CD4-positive, CD25-positive, alpha-beta regulatory T cell (primary cell): Measurements from ENCODE around the gene CST1. TPM values are rescaled to one million over a fixed set of nuclear protein-coding genes. Genes with fewer than 3 reads are reported as not detected.
A peak's percentile ranks its signal among the peaks of the same experiment; 100 is the strongest.
"Not testable (repeated sequence)": the region's sequence is repeated elsewhere in the genome, so short reads cannot be mapped to it uniquely, and the experiment has no call there.

Source experiments
- ATAC-seq, 2 donors: fragments of 150-1000 bp; cut with Tn5 transposase; one replicate each; pipeline ENCODE4 v1.10.0; 2021; ENCODE audit warnings: low read depth in 2 of 2, moderate number of reproducible peaks in 2 of 2, moderate library complexity in 1 of 2
- DNase-seq, 3 donors: peaks; one replicate each; pipeline versions ENCODE4 v3.0.0 to v3.0.0-alpha.2; 2012 to 2022; ENCODE audit warnings: mixed read lengths in 1 of 3
- H3K27ac ChIP-seq: one replicate; pipeline ENCODE4 v1.7.0; 2013; ENCODE audit warnings: mild to moderate bottlenecking, low read length; ENCODE audit not compliant: insufficient read depth, poor library complexity, severe bottlenecking
- H3K27me3 ChIP-seq: one replicate; pipeline ENCODE4 v1.7.0; 2013; ENCODE audit warnings: low read length; ENCODE audit not compliant: control insufficient read depth, insufficient read depth
- H3K36me3 ChIP-seq: one replicate; pipeline ENCODE4 v1.7.0; 2013; ENCODE audit warnings: mild to moderate bottlenecking, low read length, moderate library complexity; ENCODE audit not compliant: control insufficient read depth, insufficient read depth
- H3K4me1 ChIP-seq: 2 replicates; pipeline ENCODE4 v1.7.0; 2013; ENCODE audit warnings: mild to moderate bottlenecking, low read length; ENCODE audit not compliant: insufficient read depth, control insufficient read depth, poor library complexity, severe bottlenecking
- H3K4me3 ChIP-seq: one replicate; pipeline ENCODE4 v1.7.0; 2013; ENCODE audit warnings: low read depth, mild to moderate bottlenecking, low read length, moderate library complexity
- H3K9me3 ChIP-seq, 2 experiments: 1 replicate in 1 of 2; 2 replicates in 1 of 2; pipeline ENCODE4 v1.7.0; 2013; ENCODE audit warnings: low read length in 2 of 2, mild to moderate bottlenecking in 1 of 2, moderate library complexity in 1 of 2; ENCODE audit not compliant: control insufficient read depth in 2 of 2
- H3K27ac Mint-ChIP-seq, 3 donors: one replicate each; pipeline ENCODE4 v1.8.0; 2020 to 2022; ENCODE audit warnings: mild to moderate bottlenecking in 3 of 3, mixed read lengths in 3 of 3, moderate library complexity in 2 of 3
- H3K27me3 Mint-ChIP-seq: one replicate; pipeline ENCODE4 v1.8.0; 2022; ENCODE audit warnings: mild to moderate bottlenecking, mixed read lengths
- H3K36me3 Mint-ChIP-seq: one replicate; pipeline ENCODE4 v1.8.0; 2020; ENCODE audit warnings: mixed read lengths
- H3K4me1 Mint-ChIP-seq, 4 donors: one replicate each; pipeline ENCODE4 v1.8.0; 2020 to 2022; ENCODE audit warnings: mixed read lengths in 4 of 4, mild to moderate bottlenecking in 1 of 4
- H3K4me3 Mint-ChIP-seq, 4 donors: one replicate each; pipeline ENCODE4 v1.8.0; 2020 to 2022; ENCODE audit warnings: mild to moderate bottlenecking in 4 of 4, mixed read lengths in 4 of 4, moderate library complexity in 3 of 4
- H3K9me3 Mint-ChIP-seq, 7 donors: one replicate each; pipeline ENCODE4 v1.8.0; 2020 to 2022; ENCODE audit warnings: mixed read lengths in 7 of 7, mild to moderate bottlenecking in 3 of 7, moderate library complexity in 2 of 7
- polyA plus RNA-seq, 4 donors: library from polyadenylated mRNA; unstranded; fragments of 300-500 nt; fragmentation: Illumina TruSeq; gene quantifications; one replicate each; pipeline ENCODE4 v1.2.3, GENCODE V29; 2021
- total RNA-seq: library from RNA; stranded (reverse); gene quantifications from one replicate; pipeline ENCODE4 v1.2.3, GENCODE V29; 2022

Gene CST1
- total and polyA plus RNA-seq, 5 donors from 2014 or later: not detected

GRCh38 chr20:23723659-23724307, 27.0 kb downstream of the CST1 start:
- not testable (repeated sequence) for H3K36me3 ChIP-seq, H3K9me3 Mint-ChIP-seq, H3K27me3 ChIP-seq, H3K27ac Mint-ChIP-seq, H3K27ac ChIP-seq, H3K4me1 ChIP-seq, H3K4me3 ChIP-seq, H3K36me3 Mint-ChIP-seq, ATAC-seq, H3K4me1 Mint-ChIP-seq, H3K9me3 ChIP-seq, H3K27me3 Mint-ChIP-seq, H3K4me3 Mint-ChIP-seq
- DNase-seq: peak in 1 of 3 donors; percentile 13

GRCh38 chr20:23722851-23723250, 27.9 kb downstream of the CST1 start:
- H3K4me1 Mint-ChIP-seq, H3K27ac ChIP-seq, H3K9me3 ChIP-seq, H3K4me1 ChIP-seq, H3K4me3 ChIP-seq, H3K9me3 Mint-ChIP-seq, H3K36me3 Mint-ChIP-seq, H3K36me3 ChIP-seq, DNase-seq, ATAC-seq, H3K4me3 Mint-ChIP-seq, H3K27ac Mint-ChIP-seq, H3K27me3 ChIP-seq, H3K27me3 Mint-ChIP-seq: not testable (repeated sequence)

GRCh38 chr20:23721962-23722361, 28.8 kb downstream of the CST1 start:
- H3K9me3 ChIP-seq: no peaks in the 10 kb centered on the region
- no peaks in the 10 kb centered on the region for H3K27me3 ChIP-seq
- H3K4me1 ChIP-seq: no peaks in the 10 kb centered on the region
- Mint-ChIP-seq H3K9me3 (peaks cover 0 to 3% (median 0%) of the 10 kb centered on the region in 7 donors), H3K27me3 (no peaks in the 10 kb centered on the region), H3K4me1 (no peaks in the 10 kb centered on the region), H3K27ac (no peak overlapping the region), H3K36me3 (no peaks in the 10 kb centered on the region), H3K4me3 (no peak overlapping the region)
- H3K4me3 ChIP-seq: no peak overlapping the region
- no peak overlapping the region for H3K27ac ChIP-seq
- no peaks in the 10 kb centered on the region for H3K36me3 ChIP-seq
- no peak for ATAC-seq
- no peak for DNase-seq

- not testable (repeated sequence) for DNase-seq, H3K4me3 Mint-ChIP-seq, H3K9me3 ChIP-seq, H3K36me3 ChIP-seq, H3K4me1 Mint-ChIP-seq, ATAC-seq, H3K4me1 ChIP-seq, H3K27me3 ChIP-seq, H3K27ac ChIP-seq, H3K9me3 Mint-ChIP-seq, H3K27me3 Mint-ChIP-seq, H3K4me3 ChIP-seq, H3K27ac Mint-ChIP-seq, H3K36me3 Mint-ChIP-seq
Measured at GRCh38 chr20:23719351-23719750, 31.4 kb downstream of the CST1 start.

GRCh38 chr20:23711778-23712177, 39.0 kb downstream of the CST1 start:
- H3K27me3 ChIP-seq, H3K36me3 ChIP-seq, H3K36me3 Mint-ChIP-seq, H3K4me3 Mint-ChIP-seq, H3K27ac Mint-ChIP-seq, H3K4me1 Mint-ChIP-seq, ATAC-seq, DNase-seq, H3K9me3 Mint-ChIP-seq, H3K4me3 ChIP-seq, H3K4me1 ChIP-seq, H3K27me3 Mint-ChIP-seq, H3K27ac ChIP-seq, H3K9me3 ChIP-seq: not testable (repeated sequence)

- Histone ChIP-seq H3K36me3 (no peaks in the 10 kb centered on the region), H3K27me3 (no peaks in the 10 kb centered on the region), H3K4me1 (no peaks in the 10 kb centered on the region), H3K9me3 (no peaks in the 10 kb centered on the region), H3K27ac (no peak overlapping the region), H3K4me3 (no peak overlapping the region)
- no peak for DNase-seq
- no peaks in the 10 kb centered on the region for H3K36me3 Mint-ChIP-seq
- H3K27me3 Mint-ChIP-seq: no peaks in the 10 kb centered on the region
- no peak overlapping the region for H3K4me3 Mint-ChIP-seq
- H3K27ac Mint-ChIP-seq: no peak overlapping the region
- no peaks in the 10 kb centered on the region for H3K4me1 Mint-ChIP-seq
- ATAC-seq: no peak
- no peaks in the 10 kb centered on the region for H3K9me3 Mint-ChIP-seq
Measured at GRCh38 chr20:23710771-23711170, 40.0 kb downstream of the CST1 start.

- Histone ChIP-seq H3K27ac (no peak overlapping the region), H3K36me3 (no peaks in the 10 kb centered on the region), H3K4me3 (no peak overlapping the region), H3K9me3 (no peaks in the 10 kb centered on the region), H3K27me3 (no peaks in the 10 kb centered on the region), H3K4me1 (no peaks in the 10 kb centered on the region)
- Mint-ChIP-seq H3K27ac (no peak overlapping the region), H3K27me3 (no peaks in the 10 kb centered on the region), H3K4me1 (no peaks in the 10 kb centered on the region), H3K4me3 (no peak overlapping the region), H3K9me3 (peaks cover 0 to 2% (median 0%) of the 10 kb centered on the region in 7 donors), H3K36me3 (no peaks in the 10 kb centered on the region)
- no peak for DNase-seq
- no peak for ATAC-seq
Measured at GRCh38 chr20:23705895-23706294, 44.8 kb downstream of the CST1 start.

GRCh38 chr20:23702021-23702420, 48.7 kb downstream of the CST1 start:
- H3K27ac Mint-ChIP-seq: no peak overlapping the region
- no peaks in the 10 kb centered on the region for H3K9me3 ChIP-seq
- H3K4me3 Mint-ChIP-seq: no peak overlapping the region
- H3K27me3 ChIP-seq: no peaks in the 10 kb centered on the region
- no peaks in the 10 kb centered on the region for H3K36me3 Mint-ChIP-seq
- peaks cover 0 to 2% (median 0%) of the 10 kb centered on the region in 7 donors for H3K9me3 Mint-ChIP-seq
- H3K4me1 ChIP-seq: no peaks in the 10 kb centered on the region
- no peaks in the 10 kb centered on the region for H3K36me3 ChIP-seq
- no peaks in the 10 kb centered on the region for H3K27me3 Mint-ChIP-seq
- no peak overlapping the region for H3K4me3 ChIP-seq
- H3K27ac ChIP-seq: no peak overlapping the region
- DNase-seq (no peak), ATAC-seq (no peak)
- H3K4me1 Mint-ChIP-seq: no peaks in the 10 kb centered on the region
